Bronchus fibroblast of lung (primary cell): ENCODE results near the gene AARS1. TPM values are rescaled to one million over a fixed set of nuclear protein-coding genes. Genes with fewer than 3 reads are reported as not detected.

Source experiments
- total RNA-seq: library from RNA; depleted of rRNA; stranded (reverse); fragments of >200 nt; gene quantifications from 2 replicates; pipeline ENCODE4 v1.2.3, GENCODE V29; 2015

Gene AARS1
- 154 and 166 TPM in 2 replicates for total RNA-seq

GRCh38 chr16:70289229-70290094 lies at the start of gene AARS1:
Gene AARS1, minus strand, starts transcription at chr16:70289506. Its CDS starts 6,743 bp downstream, at chr16:70282763.

DNA sequence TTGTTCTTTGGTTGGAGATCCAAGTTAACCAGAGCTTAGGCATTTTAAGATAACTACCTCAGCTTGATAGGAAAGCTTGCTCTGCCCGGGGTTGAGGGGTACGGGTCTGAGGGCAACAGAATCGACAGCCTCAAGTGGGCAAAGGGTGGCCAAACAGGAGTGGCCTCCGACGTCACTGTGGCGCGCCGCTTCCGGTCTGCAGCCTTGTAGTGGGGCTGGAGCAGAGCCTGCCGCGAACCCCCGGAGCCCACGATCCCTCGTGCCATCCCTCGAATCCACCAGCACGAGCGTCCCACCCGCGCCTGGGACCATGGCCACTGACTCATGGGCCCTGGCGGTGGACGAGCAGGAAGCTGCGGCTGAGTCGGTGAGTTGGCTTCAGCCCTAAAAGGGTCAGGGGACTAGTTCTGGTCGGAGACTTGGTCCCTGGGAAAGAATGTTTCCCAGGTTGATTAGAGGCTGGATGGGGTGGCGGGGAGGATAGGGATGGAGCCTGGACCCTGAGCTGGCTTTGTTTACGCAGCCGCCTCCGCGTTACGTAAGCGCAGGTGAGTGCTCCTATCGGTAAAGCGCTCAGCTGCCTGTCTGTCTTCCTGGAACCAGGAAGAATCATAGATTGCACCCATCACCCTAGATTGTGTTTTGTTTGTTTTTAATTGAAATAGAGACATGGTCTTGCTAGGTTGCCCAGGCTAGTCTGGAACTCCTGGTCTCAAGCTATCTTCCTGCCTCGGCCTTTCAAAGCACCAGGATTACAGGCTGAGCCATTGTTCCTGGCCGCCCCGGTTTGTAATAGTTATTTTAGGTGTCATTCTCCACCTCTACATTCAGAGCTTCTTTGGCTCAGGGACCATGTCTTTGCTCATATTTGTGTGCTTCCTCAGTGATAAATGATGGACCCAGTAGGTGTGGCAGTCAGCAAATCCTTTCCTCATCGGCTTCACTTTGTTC lies 10.0 kb upstream of the AARS1 start, which contains the start of gene DDX19B:
TSS of gene DDX19B (plus strand) at position 199 of the 951 bp plus-strand sequence. CDS start at position 311, 112 bp downstream.

GRCh38 chr16:70251629-70252354 lies 37.5 kb downstream of the AARS1 start, which contains the start of gene EXOSC6:
Gene EXOSC6, minus strand, starts transcription at chr16:70251940. Its CDS starts 40 bp downstream, at chr16:70251900.

Other genes with a start within 250 kb of the AARS1 start
- 12.8 and 15.6 TPM in 2 replicates for gene PDPR, start 175.2 kb downstream of the AARS1 start, total RNA-seq
- under 0.01 TPM in 1 of 2 replicates, not detected in the other for gene CLEC18C, start 115.7 kb downstream of the AARS1 start, total RNA-seq
- gene EXOSC6, start 37.6 kb downstream of the AARS1 start, total RNA-seq: 15.5 and 17.8 TPM in 2 replicates
- gene DDX19B, start 9.7 kb upstream of the AARS1 start, total RNA-seq: 35.0 and 38.4 TPM in 2 replicates
- gene DDX19A, start 57.4 kb upstream of the AARS1 start, total RNA-seq: 34.5 and 35.2 TPM in 2 replicates
- gene ST3GAL2, start 149.6 kb upstream of the AARS1 start, total RNA-seq: 14.5 and 18.0 TPM in 2 replicates
- 5.5 and 6.7 TPM in 2 replicates for gene FCSK, start 165.1 kb upstream of the AARS1 start, total RNA-seq
- 60.8 and 77.3 TPM in 2 replicates for gene COG4, start 234.0 kb upstream of the AARS1 start, total RNA-seq
- 130 and 144 TPM in 2 replicates for gene SF3B3, start 234.3 kb upstream of the AARS1 start, total RNA-seq